GM19395 (cell line): ENCODE measurements around the gene DLL4.

ENCODE experiments used
- ATAC-seq: cut with Tn5 transposase; IDR thresholded peaks from one replicate; pipeline ENCODE4 v1.9.1; 2021; ENCODE audit warnings: mild to moderate bottlenecking, moderate library complexity; ENCODE audit not compliant: unreplicated experiment

Gene DLL4

DNA sequence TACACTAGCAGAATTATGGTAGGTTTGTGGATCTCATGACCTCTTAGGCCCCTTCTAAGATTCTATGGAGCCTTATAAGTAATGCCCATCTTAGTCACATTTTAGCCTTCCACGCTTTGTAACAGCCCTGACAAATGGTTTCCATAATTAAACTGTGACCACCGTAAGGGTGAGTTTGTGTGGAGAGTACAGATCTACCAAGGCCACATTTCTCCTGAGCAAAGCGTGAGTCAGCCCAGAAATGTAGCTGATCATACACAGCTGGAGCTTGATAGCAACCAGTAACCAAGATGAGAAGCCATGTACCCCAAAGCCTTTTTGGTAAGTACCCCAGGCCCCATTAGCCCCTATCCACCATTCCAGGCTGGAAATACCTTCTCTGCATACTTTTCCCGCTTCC, 55.8 kb downstream of the DLL4 start:
- no peak for ATAC-seq

DNA sequence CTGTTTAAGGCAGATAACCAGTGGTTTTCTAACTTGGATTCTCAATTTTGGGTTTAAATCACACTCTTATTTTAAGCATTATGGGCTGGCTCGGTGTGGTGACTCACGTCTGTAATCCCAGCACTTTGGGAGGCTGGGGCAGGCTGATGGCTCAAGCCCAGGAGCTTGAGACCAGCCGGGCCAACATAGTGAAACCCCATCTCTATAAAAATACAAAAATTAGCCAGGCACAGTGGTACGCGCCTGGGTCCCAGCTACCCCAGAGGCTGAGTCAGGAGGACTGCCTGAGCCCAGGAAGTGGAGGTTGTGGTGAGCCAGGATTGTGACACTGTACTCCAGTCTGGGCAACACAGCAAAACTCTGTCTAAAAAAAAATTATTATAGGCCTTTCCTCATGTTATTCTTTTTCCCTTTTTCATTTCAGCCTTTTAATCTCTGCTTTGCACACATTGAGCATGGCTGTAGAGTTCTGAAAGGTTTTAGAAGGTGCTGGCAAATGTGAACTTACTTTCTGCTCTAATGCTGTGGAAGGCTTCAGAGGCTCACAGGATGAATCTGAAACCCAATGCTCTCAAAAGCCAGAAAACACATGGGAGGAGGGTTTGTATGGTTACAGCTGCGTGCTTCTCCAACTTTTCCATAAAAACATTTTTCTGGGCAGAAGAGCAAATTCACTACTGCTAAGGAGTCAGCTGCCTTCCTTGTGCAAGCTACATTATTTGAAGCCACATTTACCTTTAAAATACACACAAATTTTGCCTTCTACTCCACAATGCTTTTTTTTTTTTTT, 56.6 kb downstream of the DLL4 start:
- no peak for ATAC-seq

DNA sequence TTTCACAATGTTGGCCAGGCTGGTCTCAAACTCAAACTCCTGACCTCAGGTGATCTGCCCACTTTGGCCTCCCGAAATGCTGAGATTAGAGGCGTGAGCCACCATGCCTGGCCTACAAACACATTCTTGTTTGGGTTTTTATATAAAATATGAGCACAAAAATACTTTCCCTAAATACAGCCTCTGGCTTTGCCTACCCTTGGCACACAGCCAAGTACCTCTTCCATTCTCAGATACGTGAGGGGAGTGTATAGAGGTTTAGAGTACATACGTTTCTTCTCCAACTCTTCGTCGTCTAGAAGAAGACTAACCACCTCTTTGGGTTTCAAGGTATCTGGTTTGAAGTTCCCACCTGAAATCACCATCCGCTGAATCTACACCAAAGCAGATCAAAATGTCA, 57.7 kb downstream of the DLL4 start:
- no peak for ATAC-seq

GRCh38 chr15:40988156-40988555, 59.0 kb downstream of the DLL4 start:
- ATAC-seq, result no peak
